Loucy (cell line): ENCODE measurements around the gene RASSF4.

Source experiments
- H2AFZ ChIP-seq: fragments of 200-600 bp; sonication (generic); 2 replicates; pipeline ENCODE4 v1.6.0; 2016; ENCODE audit warnings: antibody characterized with exemption, mild to moderate bottlenecking, low read length, moderate library complexity
- H3F3A ChIP-seq: fragments of 200-600 bp; 2 replicates; pipeline ENCODE4 v1.6.0; 2016; ENCODE audit warnings: antibody characterized with exemption, low read depth, mild to moderate bottlenecking
- H3K27me3 ChIP-seq: fragments of 200-600 bp; sonication (generic); 2 replicates; pipeline ENCODE4 v1.6.1; 2014; ENCODE audit warnings: low read length, mild to moderate bottlenecking; ENCODE audit not compliant: insufficient read depth, poor library complexity, severe bottlenecking
- H3K36me3 ChIP-seq: fragments of 200-600 bp; sonication (generic); 2 replicates; pipeline ENCODE4 v1.6.1; 2016; ENCODE audit warnings: low read length; ENCODE audit not compliant: insufficient read depth
- H3K4me1 ChIP-seq: fragments of 200-600 bp; sonication (generic); 2 replicates; pipeline ENCODE4 v1.5.1; 2014; ENCODE audit warnings: low read length, mild to moderate bottlenecking; ENCODE audit not compliant: insufficient read depth, poor library complexity, severe bottlenecking
- H3K4me2 ChIP-seq: fragments of 200-600 bp; sonication (generic); 2 replicates; pipeline ENCODE4 v1.6.0; 2014; ENCODE audit warnings: antibody characterized with exemption, low read length, low read depth, mild to moderate bottlenecking; ENCODE audit not compliant: poor library complexity, severe bottlenecking
- H3K4me3 ChIP-seq: fragments of 200-600 bp; sonication (generic); 2 replicates; pipeline ENCODE4 v1.5.1; 2014; ENCODE audit warnings: low read length, mild to moderate bottlenecking, mixed read lengths; ENCODE audit not compliant: poor library complexity, severe bottlenecking
- H3K79me2 ChIP-seq: fragments of 200-600 bp; sonication (generic); 2 replicates; pipeline ENCODE4 v1.6.1; 2014; ENCODE audit warnings: low read length; ENCODE audit not compliant: insufficient read depth
- H3K9ac ChIP-seq: fragments of 200-600 bp; sonication (generic); 2 replicates; pipeline ENCODE4 v1.6.0; 2014; ENCODE audit warnings: mild to moderate bottlenecking, low read depth, low read length, moderate library complexity; ENCODE audit not compliant: poor library complexity, severe bottlenecking
- H3K9me2 ChIP-seq: fragments of 200-600 bp; sonication (generic); replicated peaks from 2 replicates; pipeline ENCODE4 v1.6.1; 2016; ENCODE audit warnings: low read depth, low read length, mixed read lengths
- H3K9me3 ChIP-seq: fragments of 200-600 bp; sonication (generic); 2 replicates; pipeline ENCODE4 v1.6.1; 2014; ENCODE audit warnings: mild to moderate bottlenecking, antibody characterized with exemption, low read length, low read depth; ENCODE audit not compliant: insufficient read depth
- H4K20me1 ChIP-seq: fragments of 200-600 bp; sonication (generic); 2 replicates; pipeline ENCODE4 v1.6.0; 2014; ENCODE audit warnings: antibody characterized with exemption, low read length, mild to moderate bottlenecking; ENCODE audit not compliant: insufficient read depth, poor library complexity, severe bottlenecking
- CTCF ChIP-seq: fragments of 200-600 bp; sonication (generic); conservative IDR thresholded peaks from 2 replicates; pipeline ENCODE4 v1.5.1; 2014; ENCODE audit warnings: mild to moderate bottlenecking, antibody characterized with exemption, low read length
- EZH2phosphoT487 ChIP-seq: fragments of 200-600 bp; IDR thresholded peaks from 2 replicates; pipeline ENCODE4 v1.6.1; 2018; ENCODE audit warnings: antibody characterized with exemption, mild to moderate bottlenecking, moderate library complexity, borderline replicate concordance

The RASSF4 gene

DNA sequence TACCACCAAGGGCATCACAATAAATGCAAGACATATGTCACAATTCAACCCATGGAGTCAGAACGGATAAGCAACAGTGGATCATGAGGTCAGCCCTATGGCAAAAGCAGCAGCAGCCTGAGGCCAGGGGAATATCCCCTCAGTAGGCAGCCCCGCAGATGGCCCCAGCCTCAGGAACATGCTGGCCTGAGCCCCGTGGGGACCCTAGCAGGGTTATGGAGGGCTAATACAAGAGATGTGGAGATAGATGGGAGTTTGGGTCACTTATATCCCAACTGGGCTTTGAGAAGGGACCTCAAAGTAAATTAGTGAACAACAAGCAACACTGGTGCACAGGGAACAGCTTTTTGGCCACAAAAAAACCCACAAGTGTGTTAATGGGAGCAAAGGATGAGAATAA is 39.4 kb upstream of the RASSF4 start:
- H3K9me3 ChIP-seq: peaks cover 7% of the 10 kb centered on the region; the same call in 1 of the 2 replicates
- no peaks in the 10 kb centered on the region for H3K9me2 ChIP-seq
- H3K4me2 ChIP-seq: no peak overlapping the region
- TF ChIP-seq CTCF (no peak), EZH2phosphoT487 (no peak)
- no peak overlapping the region for H3K4me3 ChIP-seq
- H4K20me1 ChIP-seq: no peaks in the 10 kb centered on the region
- no peaks in the 10 kb centered on the region for H3K27me3 ChIP-seq
- H3K4me1 ChIP-seq: peaks cover 17% of the 10 kb centered on the region
- H3K79me2 ChIP-seq: no peaks in the 10 kb centered on the region
- no peak overlapping the region for H3K9ac ChIP-seq
- H3K36me3 ChIP-seq: no peaks in the 10 kb centered on the region
- H3F3A ChIP-seq: no peaks in the 10 kb centered on the region
- no peak overlapping the region for H2AFZ ChIP-seq

DNA sequence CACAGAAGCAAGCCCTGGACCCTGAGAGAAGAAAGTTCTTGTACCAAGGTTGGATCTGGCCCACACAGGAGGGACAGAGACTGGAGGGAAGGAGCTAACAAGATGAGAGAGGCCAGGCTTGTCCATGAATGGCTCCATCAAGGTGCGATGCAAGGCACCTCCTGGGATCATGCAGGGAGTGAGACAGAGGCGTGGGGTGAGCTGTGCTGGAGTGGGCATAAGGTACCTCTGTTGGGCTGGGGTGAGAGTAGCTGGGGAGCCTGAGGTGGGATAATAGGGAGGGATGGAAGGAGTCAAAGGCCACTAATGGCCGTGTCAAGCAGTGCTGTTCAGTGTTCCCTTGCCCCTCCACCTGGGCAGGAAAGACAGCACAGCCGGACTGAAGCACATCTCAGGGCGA is 38.5 kb upstream of the RASSF4 start:
- H3K36me3 ChIP-seq: no peaks in the 10 kb centered on the region
- no peak overlapping the region for H2AFZ ChIP-seq
- H3K4me3 ChIP-seq: no peak overlapping the region
- no peaks in the 10 kb centered on the region for H3K79me2 ChIP-seq
- H4K20me1 ChIP-seq: no peaks in the 10 kb centered on the region
- H3K9ac ChIP-seq: no peak overlapping the region
- no peaks in the 10 kb centered on the region for H3F3A ChIP-seq
- H3K9me2 ChIP-seq: no peaks in the 10 kb centered on the region
- no peak for TF ChIP-seq CTCF
- TF ChIP-seq EZH2phosphoT487: no peak
- H3K27me3 ChIP-seq: no peaks in the 10 kb centered on the region
- peaks cover 7% of the 10 kb centered on the region; the same call in 1 of the 2 replicates for H3K9me3 ChIP-seq
- no peak overlapping the region for H3K4me2 ChIP-seq
- peaks cover 9% of the 10 kb centered on the region for H3K4me1 ChIP-seq

DNA sequence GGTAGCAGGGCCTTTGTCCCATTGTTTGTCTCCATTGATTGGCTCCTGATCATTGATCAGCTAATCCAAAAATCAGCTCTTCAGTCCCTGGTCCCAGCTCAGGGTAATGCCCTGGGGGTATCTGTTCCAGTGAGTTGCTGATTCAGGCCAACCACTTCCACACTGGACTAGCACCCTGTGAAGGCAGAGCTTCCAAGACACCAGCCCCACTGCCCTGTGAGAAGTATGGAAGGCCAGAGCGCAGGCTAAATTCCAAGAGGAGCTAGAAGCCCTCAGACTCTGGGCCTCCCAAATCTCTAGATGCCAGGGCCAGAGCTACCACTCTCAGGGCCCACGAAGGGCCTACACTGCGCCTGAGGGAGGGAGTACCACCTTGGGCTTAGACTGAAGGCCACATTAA is 38.1 kb upstream of the RASSF4 start:
- no peak overlapping the region for H3K4me2 ChIP-seq
- no peaks in the 10 kb centered on the region for H4K20me1 ChIP-seq
- no peaks in the 10 kb centered on the region for H3K36me3 ChIP-seq
- H3K79me2 ChIP-seq: no peaks in the 10 kb centered on the region
- H3K9me2 ChIP-seq: no peaks in the 10 kb centered on the region
- peaks cover 7% of the 10 kb centered on the region; the same call in 1 of the 2 replicates for H3K9me3 ChIP-seq
- TF ChIP-seq EZH2phosphoT487 (no peak), CTCF (no peak)
- H2AFZ ChIP-seq: no peak overlapping the region
- peaks cover 6% of the 10 kb centered on the region for H3K4me1 ChIP-seq
- H3K27me3 ChIP-seq: no peaks in the 10 kb centered on the region
- no peak overlapping the region for H3K4me3 ChIP-seq
- no peak overlapping the region for H3K9ac ChIP-seq
- H3F3A ChIP-seq: no peaks in the 10 kb centered on the region
